T-helper 22 cell (primary cell): Measurements from ENCODE around the gene GTF2F1.
"Not testable (repeated sequence)": the region's sequence is repeated elsewhere in the genome, so short reads cannot be mapped to it uniquely, and the experiment has no call there.

ENCODE experiments used
- DNase-seq: peaks from one replicate; pipeline ENCODE4 v3.0.0-alpha.2; 2020; ENCODE audit warnings: low read depth

GTF2F1 gene

GRCh38 chr19:6384381-6384780 lies 8.6 kb downstream of the GTF2F1 start:
- DNase-seq, result no peak

- no peak for DNase-seq
Observed at GRCh38 chr19:6383188-6383587, 9.8 kb downstream of the GTF2F1 start.

- no peak for DNase-seq
Observed at GRCh38 chr19:6381030-6381750, 11.8 kb downstream of the GTF2F1 start.

- no peak for DNase-seq
Observed at GRCh38 chr19:6379744-6380143, 13.2 kb downstream of the GTF2F1 start.

- no peak for DNase-seq
Observed at GRCh38 chr19:6378486-6378885, 14.5 kb downstream of the GTF2F1 start.

GRCh38 chr19:6378041-6378440 lies 14.9 kb downstream of the GTF2F1 start:
- DNase-seq, result no peak

- DNase-seq, result no peak
Observed at GRCh38 chr19:6376512-6377190, 16.3 kb downstream of the GTF2F1 start.

GRCh38 chr19:6375411-6376010 lies 17.5 kb downstream of the GTF2F1 start, which contains the start of gene PSPN:
Gene PSPN (minus strand): TSS chr19:6375933. CDS start chr19:6375849, 84 bp downstream.
- no peak for DNase-seq

- no peak for DNase-seq
Observed at GRCh38 chr19:6374711-6375410, 18.1 kb downstream of the GTF2F1 start.

GRCh38 chr19:6374161-6374709 lies 18.7 kb downstream of the GTF2F1 start:
- DNase-seq, result no peak

GRCh38 chr19:6373813-6374108 lies 19.2 kb downstream of the GTF2F1 start:
- DNase-seq, result no peak

- DNase-seq, result peak; percentile 94
Observed at GRCh38 chr19:6373096-6373812, 19.7 kb downstream of the GTF2F1 start.

- DNase-seq, result peak; percentile 97
Observed at GRCh38 chr19:6372594-6373095, 20.3 kb downstream of the GTF2F1 start, which contains the start of gene ALKBH7. Gene ALKBH7 (plus strand): TSS chr19:6372794. CDS start chr19:6372821, 27 bp downstream.

GRCh38 chr19:6364353-6364752 lies 28.6 kb downstream of the GTF2F1 start:
- no peak for DNase-seq

- DNase-seq, result peak; percentile 33
Observed at GRCh38 chr19:6362351-6362801, 30.6 kb downstream of the GTF2F1 start.

GRCh38 chr19:6362027-6362350 lies 31.0 kb downstream of the GTF2F1 start:
- no peak for DNase-seq

- not testable (repeated sequence) for DNase-seq
Observed at GRCh38 chr19:6360857-6361216, 32.1 kb downstream of the GTF2F1 start.

- not testable (repeated sequence) for DNase-seq
Observed at GRCh38 chr19:6360445-6360844, 32.5 kb downstream of the GTF2F1 start.

GRCh38 chr19:6359568-6360341 lies 33.2 kb downstream of the GTF2F1 start:
- no peak for DNase-seq

- no peak for DNase-seq
Observed at GRCh38 chr19:6358003-6358402, 35.0 kb downstream of the GTF2F1 start.

GRCh38 chr19:6357174-6357573 lies 35.8 kb downstream of the GTF2F1 start:
- DNase-seq, result no peak
